H1 (cell line): Measurements from ENCODE around the gene ZNF536. TPM values are rescaled to one million over a fixed set of nuclear protein-coding genes. Genes with fewer than 3 reads are reported as not detected.
A peak's percentile ranks its signal among the peaks of the same experiment; 100 is the strongest.

Experiments
- CTCF ChIA-PET: fragments of 300-600 bp; sonication (Branson Sonifier 250); formaldehyde crosslinking; loops from one replicate; lab custom pipeline; 2021; ENCODE audit not compliant: partially characterized antibody; lab: Charles Lee
- POLR2A ChIA-PET: fragments of 300-600 bp; sonication (Branson Sonifier 250); formaldehyde crosslinking; loops from one replicate; lab custom pipeline; 2021; ENCODE audit warnings: inconsistent platforms; ENCODE audit not compliant: partially characterized antibody; lab: Charles Lee
- DNase-seq, 2 experiments: peaks; one replicate each; pipeline versions ENCODE4 v3.0.0 to v3.0.0-alpha.2; 2010 to 2022; ENCODE audit warnings: low spot score in 2 of 2, low read depth in 1 of 2, mixed read lengths in 1 of 2
- FAIRE-seq: peaks from 2 replicates; lab custom pipeline; 2011; peaks lifted over from hg19 to GRCh38; lab: Jason Lieb, UNC
- H2AFZ ChIP-seq: 2 replicates; pipeline ENCODE4 v1.8.1; 2012; ENCODE audit warnings: low read length, inconsistent platforms
- H2AK5ac ChIP-seq: 2 replicates; pipeline ENCODE4 v1.6.1; 2013; ENCODE audit warnings: low read depth, low read length
- H2BK120ac ChIP-seq: replicated peaks from 2 replicates; pipeline ENCODE3; 2013; ENCODE audit warnings: low read depth, low read length, inconsistent platforms
- H2BK12ac ChIP-seq: 2 replicates; pipeline ENCODE4 v1.6.1; 2013; ENCODE audit warnings: low read depth, low read length
- H2BK15ac ChIP-seq: 2 replicates; pipeline ENCODE4 v1.6.1; 2013; ENCODE audit warnings: low read length
- H2BK20ac ChIP-seq: 2 replicates; pipeline ENCODE4 v1.6.1; 2013; ENCODE audit warnings: low read length
- H2BK5ac ChIP-seq: 2 replicates; pipeline ENCODE4 v1.6.1; 2013; ENCODE audit warnings: low read depth, low read length
- H3K14ac ChIP-seq: 2 replicates; pipeline ENCODE4 v1.6.1; 2013; ENCODE audit warnings: inconsistent platforms; ENCODE audit not compliant: insufficient read length
- H3K18ac ChIP-seq: 2 replicates; pipeline ENCODE4 v1.6.1; 2013; ENCODE audit warnings: low read length; ENCODE audit errors: extremely low read depth
- H3K23ac ChIP-seq: 2 replicates; pipeline ENCODE4 v1.6.1; 2013; ENCODE audit warnings: inconsistent platforms; ENCODE audit not compliant: insufficient read length
- H3K23me2 ChIP-seq: 2 replicates; pipeline ENCODE4 v1.6.1; 2013; ENCODE audit warnings: low read depth, low read length
- H3K27ac ChIP-seq: 2 replicates; pipeline ENCODE4 v1.6.1; 2011; ENCODE audit warnings: low read depth, low read length, inconsistent platforms
- H3K27me3 ChIP-seq, 4 experiments: replicated peaks in 1 of 4; 1 replicate in 1 of 4; 2 replicates in 3 of 4; pipeline versions ENCODE4 v1.6.1 to v1.8.1; 2011 to 2013; ENCODE audit warnings: low read length in 3 of 4, mild to moderate bottlenecking in 3 of 4, inconsistent platforms in 2 of 4, mixed read lengths in 2 of 4, moderate library complexity in 1 of 4; ENCODE audit not compliant: control insufficient read depth in 3 of 4, insufficient read depth in 3 of 4; ENCODE audit errors: extremely low read depth in 1 of 4
- H3K36me3 ChIP-seq, 4 experiments: 2 replicates each; pipeline versions ENCODE4 v1.6.1 to v1.8.1; 2011 to 2013; ENCODE audit warnings: mild to moderate bottlenecking in 4 of 4, low read length in 3 of 4, moderate library complexity in 2 of 4, control low read depth in 1 of 4, inconsistent platforms in 1 of 4; ENCODE audit not compliant: insufficient read depth in 4 of 4, control insufficient read depth in 2 of 4
- H3K4ac ChIP-seq: replicated peaks from 2 replicates; pipeline ENCODE3; 2013; ENCODE audit warnings: low read length, low read depth, mixed read lengths, inconsistent platforms; ENCODE audit not compliant: insufficient read length
- H3K4me1 ChIP-seq, 4 experiments: replicated peaks in 1 of 4; 1 replicate in 1 of 4; 2 replicates in 3 of 4; pipeline versions ENCODE4 v1.6.1 to v1.8.1; 2011 to 2013; ENCODE audit warnings: low read length in 3 of 4, inconsistent platforms in 2 of 4, mixed read lengths in 1 of 4; ENCODE audit not compliant: insufficient read depth in 4 of 4, control insufficient read depth in 3 of 4
- H3K4me2 ChIP-seq, 2 experiments: 2 replicates each; pipeline versions ENCODE4 v1.6.1 to v1.8.1; 2011 to 2013; ENCODE audit warnings: low read depth in 2 of 2, low read length in 2 of 2, control low read depth in 1 of 2, inconsistent platforms in 1 of 2, mild to moderate bottlenecking in 1 of 2; ENCODE audit not compliant: insufficient read depth in 1 of 2
- H3K4me3 ChIP-seq, 4 experiments: fragments of 200-600, 300-600 bp in 1 of 4; sonication (generic), shearing (Covaris generic), sonication (Bioruptor Twin) in 1 of 4; 2 replicates each; pipeline versions ENCODE4 v1.5.1 to v1.8.1; 2011 to 2016; ENCODE audit warnings: low read length in 4 of 4, low read depth in 3 of 4, control low read depth in 2 of 4, inconsistent platforms in 2 of 4, mild to moderate bottlenecking in 2 of 4, mixed read lengths in 1 of 4, moderate library complexity in 1 of 4; ENCODE audit not compliant: insufficient read depth in 2 of 4; ENCODE audit errors: extremely low read depth in 1 of 4
- H3K56ac ChIP-seq: replicated peaks from 2 replicates; pipeline ENCODE3; 2013; ENCODE audit warnings: low read depth, mild to moderate bottlenecking, mixed read lengths, low read length, inconsistent platforms; ENCODE audit not compliant: insufficient read length
- H3K79me1 ChIP-seq: 2 replicates; pipeline ENCODE4 v1.6.1; 2013; ENCODE audit warnings: low read depth, low read length, control low read depth
- H3K79me2 ChIP-seq, 2 experiments: 2 replicates each; pipeline versions ENCODE4 v1.6.1 to v1.8.1; 2012 to 2013; ENCODE audit warnings: low read length in 2 of 2, mild to moderate bottlenecking in 2 of 2, inconsistent platforms in 1 of 2; ENCODE audit not compliant: insufficient read depth in 2 of 2, control insufficient read depth in 1 of 2
- H3K9ac ChIP-seq, 4 experiments: replicated peaks in 1 of 4; 1 replicate in 1 of 4; 2 replicates in 3 of 4; pipeline versions ENCODE4 v1.6.1 to v1.8.1; 2011 to 2013; ENCODE audit warnings: low read depth in 3 of 4, low read length in 3 of 4, control low read depth in 2 of 4, mild to moderate bottlenecking in 2 of 4, moderate library complexity in 2 of 4, inconsistent platforms in 1 of 4; ENCODE audit errors: extremely low read depth in 1 of 4
- H3K9me3 ChIP-seq, 2 experiments: 2 replicates each; pipeline versions ENCODE4 v1.6.1 to v1.8.1; 2012 to 2013; ENCODE audit warnings: mild to moderate bottlenecking in 2 of 2, moderate library complexity in 2 of 2, control low read depth in 1 of 2, inconsistent platforms in 1 of 2, low read depth in 1 of 2, low read length in 1 of 2, mixed read lengths in 1 of 2; ENCODE audit not compliant: insufficient read depth in 2 of 2
- H4K20me1 ChIP-seq, 2 experiments: replicated peaks in 1 of 2; 2 replicates each; pipeline versions ENCODE3 to v1.8.1; 2011 to 2013; ENCODE audit warnings: inconsistent platforms in 2 of 2, low read length in 2 of 2, mild to moderate bottlenecking in 1 of 2; ENCODE audit not compliant: insufficient read depth in 2 of 2, control insufficient read depth in 1 of 2
- H4K5ac ChIP-seq: 2 replicates; pipeline ENCODE4 v1.6.1; 2013; ENCODE audit warnings: low read length, low read depth, mixed read lengths, inconsistent platforms; ENCODE audit not compliant: insufficient read length
- H4K8ac ChIP-seq: 2 replicates; pipeline ENCODE4 v1.8.0; 2013; ENCODE audit warnings: mild to moderate bottlenecking, moderate library complexity, low read length, inconsistent platforms; ENCODE audit not compliant: insufficient read depth; ENCODE audit errors: extremely low read depth
- H4K91ac ChIP-seq: replicated peaks from 2 replicates; pipeline ENCODE3; 2013; ENCODE audit warnings: low read length, mixed read lengths, inconsistent platforms; ENCODE audit not compliant: insufficient read length
- GABPA ChIP-seq: IDR thresholded peaks from 2 replicates; pipeline ENCODE4 v1.6.1; 2011; ENCODE audit warnings: mild to moderate bottlenecking, low read length, moderate library complexity, borderline replicate concordance; ENCODE audit not compliant: insufficient read depth
- PHF8 ChIP-seq: fragments of 200-600 bp; sonication (generic); conservative IDR thresholded peaks from 2 replicates; pipeline ENCODE4 v1.7.1; 2012; ENCODE audit warnings: low read depth, mild to moderate bottlenecking, inconsistent platforms, low read length, moderate library complexity
- SAP30 ChIP-seq: fragments of 300-600 bp; sonication (generic); IDR thresholded peaks from 2 replicates; pipeline ENCODE4 v1.7.1; 2012; ENCODE audit warnings: low read length, moderate library complexity, mild to moderate bottlenecking, inconsistent platforms; ENCODE audit not compliant: insufficient read depth, insufficient replicate concordance
- SRF ChIP-seq: IDR thresholded peaks from 2 replicates; pipeline ENCODE4 v1.6.1; 2011; ENCODE audit warnings: mild to moderate bottlenecking, low read depth, low read length, moderate library complexity
- WGBS, 2 experiments: shearing (Covaris generic) in 1 of 2; methylation state at CpG; one replicate each; pipeline versions ENCODE4 v1.1.6 to v1.1.7; 2013 to 2015; ENCODE audit warnings: low lambda C conversion rate in 2 of 2, mixed read lengths in 2 of 2, inconsistent platforms in 1 of 2, low coverage in 1 of 2, missing lambda C conversion rate in 1 of 2; ENCODE audit not compliant: insufficient replicate concordance in 2 of 2, insufficient coverage in 1 of 2, insufficient read length in 1 of 2; ENCODE audit errors: extremely low coverage in 1 of 2, missing lambda C conversion rate in 1 of 2; 5-methylcytosine and 5-hydroxymethylcytosine counted together
- polyA plus RNA-seq, 7 experiments: library from polyadenylated mRNA; depleted of rRNA in 3 of 7; stranded (reverse) in 5 of 7; unstranded in 2 of 7; fragments of >200 nt in 5 of 7; fragments of 200-250 nt in 2 of 7; gene quantifications; 1 replicate in 5 of 7; 2 replicates in 1 of 7; 4 replicates in 1 of 7; pipeline versions ENCODE4 v1.2.1 to v1.2.3, GENCODE V29; 2011 to 2013; ENCODE audit warnings: missing spikeins in 2 of 7, mixed read lengths in 2 of 7
- total RNA-seq: library from RNA; stranded (reverse); fragmentation: NEBNext Ultra II Directional; extraction: Animal tissue kit (Norgen Biotek cat#: 25700); gene quantifications from 2 replicates; pipeline ENCODE4 v1.2.1, GENCODE V29; 2021
- TF ChIP-seq, protein P1 (sequence below): IDR thresholded peaks from 2 replicates; pipeline ENCODE4 v1.6.1; 2011; ENCODE audit warnings: low read length, improper control_type of control experiment
- TF ChIP-seq, protein P2 (sequence below): IDR thresholded peaks from 2 replicates; pipeline ENCODE4 v1.6.1; 2011; ENCODE audit warnings: low read depth, mild to moderate bottlenecking, low read length; ENCODE audit not compliant: insufficient read depth

Gene ZNF536
- total and polyA plus RNA-seq, 2 of the 8 experiments (the other 6 are each of a cell fraction or from before 2014, with no cell fraction given): 0.09 to 0.11 TPM

DNA sequence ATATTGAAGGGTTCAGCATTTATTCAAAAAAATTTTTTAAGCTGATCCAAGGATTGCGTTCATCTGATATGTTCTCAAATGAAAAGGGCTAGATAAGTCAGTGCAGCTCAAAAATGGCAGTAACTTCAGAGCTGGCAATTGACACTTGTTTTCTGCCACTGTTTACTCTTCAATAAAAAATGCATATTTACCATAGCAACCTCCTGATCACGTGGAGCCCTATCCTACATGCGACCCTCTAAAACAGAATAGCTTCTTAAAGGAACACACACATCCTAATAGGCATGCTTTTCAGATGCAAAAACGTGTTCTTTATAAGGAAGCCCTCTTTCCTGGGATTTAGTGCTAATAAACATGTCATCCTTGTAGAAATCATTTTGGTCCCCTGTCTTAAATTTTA, 150.2 kb downstream of the ZNF536 start:
- no peaks in the 10 kb centered on the region for H3K9me3 ChIP-seq
- H3K9ac ChIP-seq: no peak overlapping the region
- no peak overlapping the region for H2AFZ ChIP-seq
- TF ChIP-seq, protein P1, sequence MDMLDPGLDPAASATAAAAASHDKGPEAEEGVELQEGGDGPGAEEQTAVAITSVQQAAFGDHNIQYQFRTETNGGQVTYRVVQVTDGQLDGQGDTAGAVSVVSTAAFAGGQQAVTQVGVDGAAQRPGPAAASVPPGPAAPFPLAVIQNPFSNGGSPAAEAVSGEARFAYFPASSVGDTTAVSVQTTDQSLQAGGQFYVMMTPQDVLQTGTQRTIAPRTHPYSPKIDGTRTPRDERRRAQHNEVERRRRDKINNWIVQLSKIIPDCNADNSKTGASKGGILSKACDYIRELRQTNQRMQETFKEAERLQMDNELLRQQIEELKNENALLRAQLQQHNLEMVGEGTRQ: peak; percentile 61
- TF ChIP-seq PHF8: no peak
- TF ChIP-seq GABPA: no peak
- TF ChIP-seq SAP30: no peak
- TF ChIP-seq, protein P2, sequence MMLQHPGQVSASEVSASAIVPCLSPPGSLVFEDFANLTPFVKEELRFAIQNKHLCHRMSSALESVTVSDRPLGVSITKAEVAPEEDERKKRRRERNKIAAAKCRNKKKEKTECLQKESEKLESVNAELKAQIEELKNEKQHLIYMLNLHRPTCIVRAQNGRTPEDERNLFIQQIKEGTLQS: no peak
- no peak for TF ChIP-seq SRF
- TF ChIP-seq, all 59 proteins: peak for 1
- H3K36me3 ChIP-seq: no peaks in the 10 kb centered on the region
- no peak overlapping the region for H2BK120ac ChIP-seq
- FAIRE-seq (no peak), DNase-seq (no peak)
- no peak overlapping the region for H4K8ac ChIP-seq
- ChIA-PET POLR2A (no interaction called here), CTCF (no interaction called here)
- no peaks in the 10 kb centered on the region for H3K79me2 ChIP-seq
- no peaks in the 10 kb centered on the region for H4K20me1 ChIP-seq
- no peak overlapping the region for H3K27ac ChIP-seq
- H2AK5ac ChIP-seq: no peak overlapping the region
- no peak overlapping the region for H3K4me3 ChIP-seq
- H2BK5ac ChIP-seq: no peak overlapping the region
- WGBS, 2 experiments: 38% methylated on average over 4 of the region's 4 CpGs; no CpG with 5 or more reads in 1 of the 2 experiments
- no peaks in the 10 kb centered on the region for H3K23me2 ChIP-seq
- peaks cover 0 to 8% (median 4%) of the 10 kb centered on the region in 4 experiments; a peak in 4 of 7 replicates for H3K4me1 ChIP-seq
- H3K23ac ChIP-seq: no peak overlapping the region
- H2BK12ac ChIP-seq: no peak overlapping the region
- H3K14ac ChIP-seq: no peak overlapping the region
- H3K56ac ChIP-seq: no peak overlapping the region
- H4K5ac ChIP-seq: no peak overlapping the region
- H4K91ac ChIP-seq: no peak overlapping the region
- no peak overlapping the region for H2BK20ac ChIP-seq
- no peaks in the 10 kb centered on the region for H3K27me3 ChIP-seq
- no peaks in the 10 kb centered on the region for H3K79me1 ChIP-seq
- no peak overlapping the region for H3K4ac ChIP-seq
- no peak overlapping the region for H3K18ac ChIP-seq
- H3K4me2 ChIP-seq: peak overlapping the region in 1 of 2 experiments; percentile 44; a peak in 2 of 4 replicates
- H2BK15ac ChIP-seq: no peak overlapping the region
